Measurements from ENCODE around the gene KCNK6. TPM values are rescaled to one million over a fixed set of nuclear protein-coding genes. Genes with fewer than 3 reads are reported as not detected.

Gene KCNK6
- total and polyA plus RNA-seq, 2 donors (not counting 1 experiment from before 2014, with no cell fraction given): 3.4 to 3.7 TPM

GRCh38 chr19:38289955-38290354 lies 29.7 kb upstream of the KCNK6 start:
- Mint-ChIP-seq H3K27me3 (no peaks in the 10 kb centered on the region), H3K4me1 (peaks cover 8% of the 10 kb centered on the region), H3K27ac (no peak overlapping the region), H3K9me3 (ENCODE audit: insufficient read depth) (no peaks in the 10 kb centered on the region), H3K4me3 (no peak overlapping the region)
- Histone ChIP-seq H3K4me1 (ENCODE audit: control insufficient read depth in 2 of 2, insufficient read depth in 2 of 2, low read length in 2 of 2) (peaks cover 1 to 4% of the 10 kb centered on the region in 2 donors), H3K36me3 (replicated peaks in 1 of 2; ENCODE audit: control extremely low read depth in 1 of 2, control insufficient read depth in 1 of 2, extremely low read depth in 1 of 2, insufficient read depth in 2 of 2, low read length in 1 of 2) (peaks cover 4 to 34% of the 10 kb centered on the region in 2 experiments), H3K4me3 (ENCODE audit: control extremely low read depth in 1 of 5, extremely low read depth in 1 of 5, insufficient read depth in 1 of 5, low read depth in 2 of 5, low read length in 4 of 5) (no peak overlapping the region), H2AFZ (ENCODE audit: insufficient read depth, low read depth, low read length, poor library complexity, severe bottlenecking) (no peak overlapping the region), H3K79me2 (ENCODE audit: control insufficient read depth, insufficient read depth, low read length) (peaks cover 3% of the 10 kb centered on the region), H4K20me1 (ENCODE audit: control insufficient read depth, insufficient read depth, low read length, poor library complexity, severe bottlenecking) (no peaks in the 10 kb centered on the region), H3K27ac (ENCODE audit: low read length in 2 of 2) (no peak overlapping the region), H3K9ac (ENCODE audit: low read length) (no peak overlapping the region), H3K4me2 (replicated peaks; ENCODE audit: low read depth, low read length, poor library complexity, severe bottlenecking) (no peak overlapping the region), H3K9me3 (ENCODE audit: control extremely low read depth in 1 of 3, control insufficient read depth in 2 of 3, insufficient read depth in 1 of 3, low read length in 2 of 3) (no peaks in the 10 kb centered on the region), H3K27me3 (replicated peaks in 1 of 4; ENCODE audit: control extremely low read depth in 1 of 4, control insufficient read depth in 3 of 4, insufficient read depth in 4 of 4, low read length in 3 of 4) (no peaks in the 10 kb centered on the region)
- CTCF ChIA-PET: no interaction called here
- POLR2A ChIA-PET: no interaction called here
- WGBS (ENCODE audit: insufficient coverage): over 99% methylated on average over 14 of the region's 15 CpGs
- TF ChIP-seq EZH2 (IDR thresholded peaks at IDR 0.05; ENCODE audit: borderline replicate concordance, insufficient read depth, low read depth, low read length, poor library complexity, severe bottlenecking): no peak
- TF ChIP-seq, protein P1, sequence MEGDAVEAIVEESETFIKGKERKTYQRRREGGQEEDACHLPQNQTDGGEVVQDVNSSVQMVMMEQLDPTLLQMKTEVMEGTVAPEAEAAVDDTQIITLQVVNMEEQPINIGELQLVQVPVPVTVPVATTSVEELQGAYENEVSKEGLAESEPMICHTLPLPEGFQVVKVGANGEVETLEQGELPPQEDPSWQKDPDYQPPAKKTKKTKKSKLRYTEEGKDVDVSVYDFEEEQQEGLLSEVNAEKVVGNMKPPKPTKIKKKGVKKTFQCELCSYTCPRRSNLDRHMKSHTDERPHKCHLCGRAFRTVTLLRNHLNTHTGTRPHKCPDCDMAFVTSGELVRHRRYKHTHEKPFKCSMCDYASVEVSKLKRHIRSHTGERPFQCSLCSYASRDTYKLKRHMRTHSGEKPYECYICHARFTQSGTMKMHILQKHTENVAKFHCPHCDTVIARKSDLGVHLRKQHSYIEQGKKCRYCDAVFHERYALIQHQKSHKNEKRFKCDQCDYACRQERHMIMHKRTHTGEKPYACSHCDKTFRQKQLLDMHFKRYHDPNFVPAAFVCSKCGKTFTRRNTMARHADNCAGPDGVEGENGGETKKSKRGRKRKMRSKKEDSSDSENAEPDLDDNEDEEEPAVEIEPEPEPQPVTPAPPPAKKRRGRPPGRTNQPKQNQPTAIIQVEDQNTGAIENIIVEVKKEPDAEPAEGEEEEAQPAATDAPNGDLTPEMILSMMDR (IDR thresholded peaks at IDR 0.05): no peak
- ATAC-seq (ENCODE audit: low read depth): no peak
- no peak for DNase-seq
- intact Hi-C loops (cut with micrococcal nuclease): no loop called here

DNA sequence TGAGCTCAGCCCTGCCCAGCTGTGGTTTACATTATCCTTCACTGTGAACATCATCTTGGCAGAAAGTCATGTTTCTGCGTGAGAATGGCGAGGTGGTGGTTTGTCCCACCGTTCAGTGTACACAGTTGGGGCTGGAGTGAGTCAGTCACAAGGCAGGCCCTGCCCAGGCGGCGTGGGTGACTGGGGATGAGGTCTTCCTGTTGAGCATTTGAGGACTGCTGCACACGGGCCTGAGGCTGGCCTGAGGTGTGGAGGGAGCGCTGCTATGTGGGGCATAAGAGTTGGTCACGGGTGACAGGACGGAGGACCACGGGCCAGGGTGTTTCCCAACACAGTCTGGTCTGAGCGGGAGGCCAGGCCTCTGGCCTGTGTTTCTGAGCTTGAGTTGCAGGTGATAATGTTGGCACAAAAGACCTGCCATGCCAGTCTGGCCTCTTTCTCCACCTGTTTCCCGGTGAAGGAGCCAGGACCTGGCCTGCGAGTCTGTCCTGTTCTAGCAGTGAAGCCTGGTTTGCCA lies 29.0 kb upstream of the KCNK6 start:
- Histone ChIP-seq H4K20me1 (ENCODE audit: control insufficient read depth, insufficient read depth, low read length, poor library complexity, severe bottlenecking) (no peaks in the 10 kb centered on the region), H3K4me3 (ENCODE audit: control extremely low read depth in 1 of 5, extremely low read depth in 1 of 5, insufficient read depth in 1 of 5, low read depth in 2 of 5, low read length in 4 of 5) (no peak overlapping the region), H3K79me2 (ENCODE audit: control insufficient read depth, insufficient read depth, low read length) (peaks cover 3% of the 10 kb centered on the region), H3K9me3 (ENCODE audit: control extremely low read depth in 1 of 3, control insufficient read depth in 2 of 3, insufficient read depth in 1 of 3, low read length in 2 of 3) (no peaks in the 10 kb centered on the region), H2AFZ (ENCODE audit: insufficient read depth, low read depth, low read length, poor library complexity, severe bottlenecking) (no peak overlapping the region), H3K4me1 (ENCODE audit: control insufficient read depth in 2 of 2, insufficient read depth in 2 of 2, low read length in 2 of 2) (no peaks in the 10 kb centered on the region), H3K27ac (ENCODE audit: low read length in 2 of 2) (no peak overlapping the region), H3K4me2 (replicated peaks; ENCODE audit: low read depth, low read length, poor library complexity, severe bottlenecking) (no peak overlapping the region), H3K36me3 (replicated peaks in 1 of 2; ENCODE audit: control extremely low read depth in 1 of 2, control insufficient read depth in 1 of 2, extremely low read depth in 1 of 2, insufficient read depth in 2 of 2, low read length in 1 of 2) (peaks cover 3 to 34% of the 10 kb centered on the region in 2 experiments), H3K9ac (ENCODE audit: low read length) (no peak overlapping the region), H3K27me3 (replicated peaks in 1 of 4; ENCODE audit: control extremely low read depth in 1 of 4, control insufficient read depth in 3 of 4, insufficient read depth in 4 of 4, low read length in 3 of 4) (no peaks in the 10 kb centered on the region)
- H3K27ac Mint-ChIP-seq: no peak overlapping the region
- DNase-seq (no peak), ATAC-seq (ENCODE audit: low read depth) (no peak)
- 89% methylated on average over 13 of the region's 13 CpGs for WGBS (ENCODE audit: insufficient coverage)
- POLR2A ChIA-PET: no interaction called here
- no peaks in the 10 kb centered on the region for H3K9me3 Mint-ChIP-seq (ENCODE audit: insufficient read depth)
- TF ChIP-seq, protein P1 (IDR thresholded peaks at IDR 0.05): no peak
- no peak for TF ChIP-seq EZH2 (IDR thresholded peaks at IDR 0.05; ENCODE audit: borderline replicate concordance, insufficient read depth, low read depth, low read length, poor library complexity, severe bottlenecking)
- CTCF ChIA-PET: no interaction called here
- H3K27me3 Mint-ChIP-seq: no peaks in the 10 kb centered on the region
- H3K4me3 Mint-ChIP-seq: no peak overlapping the region
- peaks cover 3% of the 10 kb centered on the region for H3K4me1 Mint-ChIP-seq
- intact Hi-C loops (cut with micrococcal nuclease): no loop called here
